Measurements from ENCODE around the gene THADA. TPM values are rescaled to one million over a fixed set of nuclear protein-coding genes. Genes with fewer than 3 reads are reported as not detected.

THADA gene
- total and polyA plus RNA-seq, 2 experiments from 2014 or later: 10.8 to 18.8 TPM

- Histone ChIP-seq H3K4me1 (ENCODE audit: insufficient read depth) (peaks cover 22% of the 10 kb centered on the region), H3K79me2 (no peaks in the 10 kb centered on the region), H3K27ac (no peak overlapping the region), H3K9me2 (replicated peaks; ENCODE audit: insufficient read depth) (no peaks in the 10 kb centered on the region), H3K27me3 (no peaks in the 10 kb centered on the region), H3K9me3 (ENCODE audit: low read depth) (no peaks in the 10 kb centered on the region), H2AFZ (no peak overlapping the region), H3K4me3 (no peak overlapping the region), H3K4me2 (no peak overlapping the region), H3K36me3 (replicated peaks; ENCODE audit: insufficient read depth, low read depth) (no peaks in the 10 kb centered on the region), H4K20me1 (ENCODE audit: insufficient read depth, poor library complexity, severe bottlenecking) (no peaks in the 10 kb centered on the region)
- WGBS (ENCODE audit: low lambda C conversion rate, missing lambda C conversion rate): 91% methylated on average over 1 of the region's 1 CpG
- DNase-seq (ENCODE audit: low spot score): no peak
- TF ChIP-seq EZH2 (IDR thresholded peaks at IDR 0.05; ENCODE audit: borderline replicate concordance): no peak
- TF ChIP-seq, protein P1, sequence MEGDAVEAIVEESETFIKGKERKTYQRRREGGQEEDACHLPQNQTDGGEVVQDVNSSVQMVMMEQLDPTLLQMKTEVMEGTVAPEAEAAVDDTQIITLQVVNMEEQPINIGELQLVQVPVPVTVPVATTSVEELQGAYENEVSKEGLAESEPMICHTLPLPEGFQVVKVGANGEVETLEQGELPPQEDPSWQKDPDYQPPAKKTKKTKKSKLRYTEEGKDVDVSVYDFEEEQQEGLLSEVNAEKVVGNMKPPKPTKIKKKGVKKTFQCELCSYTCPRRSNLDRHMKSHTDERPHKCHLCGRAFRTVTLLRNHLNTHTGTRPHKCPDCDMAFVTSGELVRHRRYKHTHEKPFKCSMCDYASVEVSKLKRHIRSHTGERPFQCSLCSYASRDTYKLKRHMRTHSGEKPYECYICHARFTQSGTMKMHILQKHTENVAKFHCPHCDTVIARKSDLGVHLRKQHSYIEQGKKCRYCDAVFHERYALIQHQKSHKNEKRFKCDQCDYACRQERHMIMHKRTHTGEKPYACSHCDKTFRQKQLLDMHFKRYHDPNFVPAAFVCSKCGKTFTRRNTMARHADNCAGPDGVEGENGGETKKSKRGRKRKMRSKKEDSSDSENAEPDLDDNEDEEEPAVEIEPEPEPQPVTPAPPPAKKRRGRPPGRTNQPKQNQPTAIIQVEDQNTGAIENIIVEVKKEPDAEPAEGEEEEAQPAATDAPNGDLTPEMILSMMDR (IDR thresholded peaks at IDR 0.05; ENCODE audit: poor library complexity): no peak
- no peak for TF ChIP-seq EZH2phosphoT487 (IDR thresholded peaks at IDR 0.05; ENCODE audit: low read depth, severe bottlenecking, unreplicated experiment)
These were observed 216.3 kb downstream of the THADA start for GRCh38 chr2:43379494-43379893.

DNA sequence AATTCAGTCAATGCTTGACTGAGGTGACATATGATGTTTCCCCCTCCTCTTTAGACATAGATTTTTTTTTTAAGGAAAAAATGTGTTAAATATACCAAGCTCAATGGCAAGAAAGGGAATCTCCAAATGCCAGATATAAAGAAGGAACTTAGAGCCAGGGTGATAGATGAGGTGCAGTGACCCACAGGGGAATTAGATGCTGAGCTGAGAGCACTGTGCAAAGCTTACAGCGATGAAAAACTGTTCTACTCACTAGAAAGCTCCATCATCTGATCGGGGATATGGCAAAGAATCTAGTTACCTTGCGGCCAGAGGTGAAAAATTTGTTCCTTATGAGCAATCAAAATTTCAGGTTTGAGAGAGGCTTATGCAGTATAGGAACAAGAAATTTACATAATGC lies 218.5 kb downstream of the THADA start:
- H3K27me3 ChIP-seq: no peaks in the 10 kb centered on the region
- H3K36me3 ChIP-seq (replicated peaks; ENCODE audit: insufficient read depth, low read depth): no peaks in the 10 kb centered on the region
- H3K4me1 ChIP-seq (ENCODE audit: insufficient read depth): peaks cover 24% of the 10 kb centered on the region
- TF ChIP-seq, protein P1 (IDR thresholded peaks at IDR 0.05; ENCODE audit: poor library complexity): no peak
- TF ChIP-seq EZH2 (IDR thresholded peaks at IDR 0.05; ENCODE audit: borderline replicate concordance) (no peak), EZH2phosphoT487 (IDR thresholded peaks at IDR 0.05; ENCODE audit: low read depth, severe bottlenecking, unreplicated experiment) (no peak)
- DNase-seq (ENCODE audit: low spot score): no peak
- no peaks in the 10 kb centered on the region for H4K20me1 ChIP-seq (ENCODE audit: insufficient read depth, poor library complexity, severe bottlenecking)
- H3K4me2 ChIP-seq: no peak overlapping the region
- H3K9me2 ChIP-seq (replicated peaks; ENCODE audit: insufficient read depth): no peaks in the 10 kb centered on the region
- H3K79me2 ChIP-seq: no peaks in the 10 kb centered on the region
- no peak overlapping the region for H2AFZ ChIP-seq
- H3K4me3 ChIP-seq: no peak overlapping the region
- no peak overlapping the region for H3K27ac ChIP-seq
- H3K9me3 ChIP-seq (ENCODE audit: low read depth): no peaks in the 10 kb centered on the region
- 97% methylated on average over 3 of the region's 3 CpGs for WGBS (ENCODE audit: low lambda C conversion rate, missing lambda C conversion rate)

DNA sequence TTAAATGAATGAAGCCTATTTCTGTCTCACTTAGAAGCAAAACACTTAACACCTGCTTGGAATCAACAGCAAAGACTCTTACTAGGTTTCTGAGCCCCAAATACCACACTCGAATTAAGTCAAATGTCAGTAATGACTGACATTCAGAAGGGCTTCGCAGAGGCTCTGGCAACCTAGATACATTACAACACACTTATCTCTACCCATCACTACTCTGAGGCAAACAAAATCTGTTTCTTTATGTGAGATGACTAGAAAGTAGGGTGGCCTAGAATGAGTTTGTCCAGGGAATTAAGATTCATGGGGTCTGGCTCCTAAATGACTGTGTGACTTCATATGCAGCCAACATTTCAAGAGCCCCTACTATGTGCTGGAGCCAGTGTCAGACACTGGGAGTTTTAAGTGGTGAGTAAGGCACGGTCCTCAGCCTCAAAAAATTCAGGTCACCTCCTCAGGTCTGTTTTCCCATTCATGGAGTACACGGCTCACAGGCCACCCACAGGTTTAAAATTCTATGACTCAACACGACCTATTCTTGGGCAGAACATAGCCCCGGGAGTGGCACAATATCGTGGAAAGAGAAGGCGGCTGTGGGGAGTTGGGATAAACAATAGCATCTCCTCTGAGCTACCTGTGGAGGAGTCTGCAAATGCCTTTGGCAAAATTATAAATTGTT lies 219.2 kb downstream of the THADA start:
- Histone ChIP-seq H3K36me3 (replicated peaks; ENCODE audit: insufficient read depth, low read depth) (no peaks in the 10 kb centered on the region), H3K27me3 (no peaks in the 10 kb centered on the region), H3K4me3 (no peak overlapping the region), H3K9me2 (replicated peaks; ENCODE audit: insufficient read depth) (no peaks in the 10 kb centered on the region), H3K27ac (peak overlapping the region; percentile 62), H3K79me2 (no peaks in the 10 kb centered on the region), H4K20me1 (ENCODE audit: insufficient read depth, poor library complexity, severe bottlenecking) (no peaks in the 10 kb centered on the region), H3K4me1 (ENCODE audit: insufficient read depth) (peaks cover 31% of the 10 kb centered on the region), H2AFZ (no peak overlapping the region), H3K9me3 (ENCODE audit: low read depth) (no peaks in the 10 kb centered on the region), H3K4me2 (peak overlapping the region; percentile 55)
- no peak for TF ChIP-seq EZH2phosphoT487 (IDR thresholded peaks at IDR 0.05; ENCODE audit: low read depth, severe bottlenecking, unreplicated experiment)
- TF ChIP-seq EZH2 (IDR thresholded peaks at IDR 0.05; ENCODE audit: borderline replicate concordance): no peak
- TF ChIP-seq, protein P1 (IDR thresholded peaks at IDR 0.05; ENCODE audit: poor library complexity): no peak
- DNase-seq (ENCODE audit: low spot score): no peak
- 68% methylated on average over 8 of the region's 8 CpGs for WGBS (ENCODE audit: low lambda C conversion rate, missing lambda C conversion rate)

All from hepatocyte (in vitro differentiated cells).